ENCODE measurements around the gene XXYLT1. TPM values are rescaled to one million over a fixed set of nuclear protein-coding genes. Genes with fewer than 3 reads are reported as not detected.

The XXYLT1 gene
- total and polyA plus RNA-seq, 9 of the 15 experiments (the other 6 are each of a cell fraction or from before 2014, with no cell fraction given) = 1.9 to 18.9 (median 15.0) TPM

- TF ChIP-seq RAD21 (CRISPR knock-in tag; conservative IDR thresholded peaks at IDR 0.05 in 1 of 2, IDR thresholded peaks at IDR 0.05 in 1 of 2) = peak; percentile 2 to 22; a peak in 1 of 4 replicates
- no peak for TF ChIP-seq COPS2 (conservative IDR thresholded peaks at IDR 0.05)
- peak; percentile 92 for TF ChIP-seq ARID1B (IDR thresholded peaks at IDR 0.05)
- TF ChIP-seq GABPB1 (CRISPR knock-in tag; IDR thresholded peaks at IDR 0.05) = no peak
- 0 out of 2 replicates have a peak, but pooled peaks have one; percentile 57 for TF ChIP-seq ZKSCAN1 (IDR thresholded peaks at IDR 0.05; ENCODE audit: low read depth, low read length)
- no peak for TF ChIP-seq CHD4 (IDR thresholded peaks at IDR 0.05; ENCODE audit: insufficient read depth, insufficient replicate concordance, low read depth, low read length, poor library complexity, severe bottlenecking)
- TF ChIP-seq ZBTB11 (CRISPR knock-in tag; IDR thresholded peaks at IDR 0.05) = peak in 1 of 3 experiments; percentile 69; a peak in 2 of 6 replicates
- peak; percentile 11; the same call in 1 of the 2 replicates for TF ChIP-seq MAX (CRISPR knock-in tag; IDR thresholded peaks at IDR 0.05)
- TF ChIP-seq CREB1 (IDR thresholded peaks at IDR 0.05) = peak; percentile 18; the same call in 1 of the 2 replicates
- no peak for TF ChIP-seq CREB1 (CRISPR knock-in tag; IDR thresholded peaks at IDR 0.05)
- no peak for TF ChIP-seq ZNF707 (CRISPR knock-in tag; conservative IDR thresholded peaks at IDR 0.05)
- TF ChIP-seq LCOR (CRISPR knock-in tag; IDR thresholded peaks at IDR 0.05) = 0 out of 2 replicates have a peak, but pooled peaks have one; percentile 51
- TF ChIP-seq MAFK (IDR thresholded peaks at IDR 0.05; ENCODE audit: low read length) = peak; percentile 60; the same call in 1 of the 2 replicates
- TF ChIP-seq ZNF717 (CRISPR knock-in tag; IDR thresholded peaks at IDR 0.05) = no peak
- TF ChIP-seq CCNT2 (IDR thresholded peaks at IDR 0.05; ENCODE audit: borderline replicate concordance, extremely low read depth, insufficient read length, low read depth, low read length) = peak; percentile 29
- TF ChIP-seq HOXB6 (CRISPR knock-in tag; IDR thresholded peaks at IDR 0.05; ENCODE audit: borderline replicate concordance) = no peak
- no peak for TF ChIP-seq HLTF (IDR thresholded peaks at IDR 0.05)
- no peak for TF ChIP-seq TCFL5 (CRISPR knock-in tag; conservative IDR thresholded peaks at IDR 0.05)
- TF ChIP-seq, protein P1, sequence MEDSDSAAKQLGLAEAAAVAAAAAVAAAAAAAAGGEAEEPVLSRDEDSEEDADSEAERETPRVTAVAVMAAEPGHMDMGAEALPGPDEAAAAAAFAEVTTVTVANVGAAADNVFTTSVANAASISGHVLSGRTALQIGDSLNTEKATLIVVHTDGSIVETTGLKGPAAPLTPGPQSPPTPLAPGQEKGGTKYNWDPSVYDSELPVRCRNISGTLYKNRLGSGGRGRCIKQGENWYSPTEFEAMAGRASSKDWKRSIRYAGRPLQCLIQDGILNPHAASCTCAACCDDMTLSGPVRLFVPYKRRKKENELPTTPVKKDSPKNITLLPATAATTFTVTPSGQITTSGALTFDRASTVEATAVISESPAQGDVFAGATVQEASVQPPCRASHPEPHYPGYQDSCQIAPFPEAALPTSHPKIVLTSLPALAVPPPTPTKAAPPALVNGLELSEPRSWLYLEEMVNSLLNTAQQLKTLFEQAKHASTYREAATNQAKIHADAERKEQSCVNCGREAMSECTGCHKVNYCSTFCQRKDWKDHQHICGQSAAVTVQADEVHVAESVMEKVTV (CRISPR knock-in tag; IDR thresholded peaks at IDR 0.05) = no peak
- TF ChIP-seq FOS (IDR thresholded peaks at IDR 0.05; ENCODE audit: extremely low read depth, insufficient read length) = no peak
- TF ChIP-seq GATAD2B (IDR thresholded peaks at IDR 0.05; ENCODE audit: borderline replicate concordance) = no peak
Measured at GRCh38 chr3:195178124-195178910, 92.6 kb downstream of the XXYLT1 start (continued).

Measured in K562 (cell line).